ENCODE results near the gene MXI1. TPM values are rescaled to one million over a fixed set of nuclear protein-coding genes. Genes with fewer than 3 reads are reported as not detected.
A peak's percentile ranks its signal among the peaks of the same experiment; 100 is the strongest.

Gene MXI1
- total RNA-seq, 1 experiment from 2014 or later, result 12.1 TPM

DNA sequence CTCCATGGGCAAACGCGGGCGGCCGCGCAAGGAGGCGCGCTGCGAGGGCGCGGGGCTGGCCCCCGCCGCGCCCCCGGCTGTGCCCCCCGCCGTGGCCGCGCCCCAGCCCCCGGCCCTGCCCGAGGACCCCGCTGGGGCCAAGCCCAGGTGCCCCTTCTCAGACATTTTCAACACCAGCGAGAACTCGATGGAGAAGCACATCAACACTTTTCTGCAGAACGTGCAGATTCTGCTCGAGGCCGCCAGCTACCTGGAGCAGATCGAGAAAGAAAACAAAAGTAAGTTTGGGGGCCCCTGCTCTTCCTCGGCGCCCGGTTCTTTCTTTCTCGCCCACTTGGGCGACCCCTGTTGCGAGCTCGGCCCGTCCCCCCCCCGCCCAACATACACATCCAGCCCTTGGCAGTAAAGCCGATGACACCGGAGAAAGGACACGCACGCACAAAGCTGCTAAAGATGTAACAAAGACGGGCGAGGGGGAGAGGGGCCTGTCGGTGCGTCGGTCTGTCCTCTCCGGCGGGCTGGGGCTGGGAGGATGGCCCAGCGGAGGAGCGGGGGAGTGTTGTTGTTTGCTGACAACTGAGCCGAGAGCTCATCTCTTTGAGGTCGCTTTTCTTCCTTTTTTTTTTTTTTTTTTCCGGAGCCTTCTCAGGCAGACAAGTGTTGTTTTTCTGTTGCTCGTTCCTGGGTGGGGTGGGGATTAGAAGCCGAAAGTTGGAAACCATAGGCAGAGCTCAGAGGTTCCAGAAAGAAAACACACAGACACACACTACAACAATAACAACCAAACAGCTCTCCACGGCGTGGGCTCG, 604 bp downstream of the MXI1 start:
- intact Hi-C loops (cut with micrococcal nuclease; ENCODE audit: unreplicated experiment) (loop anchor here (5.0 kb wide), 2 partner anchors 69 to 71 kb away; no protein-coding TSS in a partner anchor), in situ Hi-C loops (cut with HindIII; ENCODE audit: low pct_unique_long_range_greater_than_20kb, low sequenced_read_pairs) (no loop called here)
- no peaks in the 10 kb centered on the region for H3K9me3 ChIP-seq (ENCODE audit: control insufficient read depth, insufficient read depth, low read depth, low read length)
- ChIA-PET CTCF (interaction anchor here (0.6 to 1.1 kb wide), 4 partner anchors 31 to 473 kb away, joined by 3 to 7 read pairs (median 5); no protein-coding TSS in a partner anchor), POLR2A (interaction anchor here (0.6 kb wide), 3 partner anchors 41 to 294 kb away, joined by 5 to 12 read pairs (median 5); no protein-coding TSS in a partner anchor)
- peaks cover 2% of the 10 kb centered on the region; the same call in 1 of the 2 replicates for H3K27me3 ChIP-seq (ENCODE audit: control insufficient read depth, insufficient read depth, low read length)
- no peak overlapping the region for H3K27ac ChIP-seq (ENCODE audit: low read length)
- BruUV-seq (replicated peaks), result no TSS peak
- peak overlapping the region; percentile 70 to 82 for H3K4me3 ChIP-seq (ENCODE audit: low read depth in 2 of 2, low read length in 2 of 2)
- H3K4me1 ChIP-seq (ENCODE audit: control insufficient read depth, insufficient read depth, low read length), result peaks cover 4% of the 10 kb centered on the region; the same call in 1 of the 2 replicates
- DNase-seq (ENCODE audit: low read depth, low spot score), result no peak
- no peaks in the 10 kb centered on the region; the same call in 1 of the 2 replicates for H3K36me3 ChIP-seq (ENCODE audit: control insufficient read depth, insufficient read depth, low read length)
- TF ChIP-seq TCF7L2 (IDR thresholded peaks at IDR 0.05; ENCODE audit: low read depth, low read length) (no peak), POLR2AphosphoS5 (IDR thresholded peaks at IDR 0.05; ENCODE audit: low read depth, low read length) (no peak), SIN3A (IDR thresholded peaks at IDR 0.05; ENCODE audit: borderline replicate concordance, insufficient read depth, low read depth, low read length) (no peak; the same call in 1 of the 2 replicates)
- TF ChIP-seq, protein P1, sequence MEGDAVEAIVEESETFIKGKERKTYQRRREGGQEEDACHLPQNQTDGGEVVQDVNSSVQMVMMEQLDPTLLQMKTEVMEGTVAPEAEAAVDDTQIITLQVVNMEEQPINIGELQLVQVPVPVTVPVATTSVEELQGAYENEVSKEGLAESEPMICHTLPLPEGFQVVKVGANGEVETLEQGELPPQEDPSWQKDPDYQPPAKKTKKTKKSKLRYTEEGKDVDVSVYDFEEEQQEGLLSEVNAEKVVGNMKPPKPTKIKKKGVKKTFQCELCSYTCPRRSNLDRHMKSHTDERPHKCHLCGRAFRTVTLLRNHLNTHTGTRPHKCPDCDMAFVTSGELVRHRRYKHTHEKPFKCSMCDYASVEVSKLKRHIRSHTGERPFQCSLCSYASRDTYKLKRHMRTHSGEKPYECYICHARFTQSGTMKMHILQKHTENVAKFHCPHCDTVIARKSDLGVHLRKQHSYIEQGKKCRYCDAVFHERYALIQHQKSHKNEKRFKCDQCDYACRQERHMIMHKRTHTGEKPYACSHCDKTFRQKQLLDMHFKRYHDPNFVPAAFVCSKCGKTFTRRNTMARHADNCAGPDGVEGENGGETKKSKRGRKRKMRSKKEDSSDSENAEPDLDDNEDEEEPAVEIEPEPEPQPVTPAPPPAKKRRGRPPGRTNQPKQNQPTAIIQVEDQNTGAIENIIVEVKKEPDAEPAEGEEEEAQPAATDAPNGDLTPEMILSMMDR (IDR thresholded peaks at IDR 0.05), result no peak
- TF ChIP-seq, protein P2, sequence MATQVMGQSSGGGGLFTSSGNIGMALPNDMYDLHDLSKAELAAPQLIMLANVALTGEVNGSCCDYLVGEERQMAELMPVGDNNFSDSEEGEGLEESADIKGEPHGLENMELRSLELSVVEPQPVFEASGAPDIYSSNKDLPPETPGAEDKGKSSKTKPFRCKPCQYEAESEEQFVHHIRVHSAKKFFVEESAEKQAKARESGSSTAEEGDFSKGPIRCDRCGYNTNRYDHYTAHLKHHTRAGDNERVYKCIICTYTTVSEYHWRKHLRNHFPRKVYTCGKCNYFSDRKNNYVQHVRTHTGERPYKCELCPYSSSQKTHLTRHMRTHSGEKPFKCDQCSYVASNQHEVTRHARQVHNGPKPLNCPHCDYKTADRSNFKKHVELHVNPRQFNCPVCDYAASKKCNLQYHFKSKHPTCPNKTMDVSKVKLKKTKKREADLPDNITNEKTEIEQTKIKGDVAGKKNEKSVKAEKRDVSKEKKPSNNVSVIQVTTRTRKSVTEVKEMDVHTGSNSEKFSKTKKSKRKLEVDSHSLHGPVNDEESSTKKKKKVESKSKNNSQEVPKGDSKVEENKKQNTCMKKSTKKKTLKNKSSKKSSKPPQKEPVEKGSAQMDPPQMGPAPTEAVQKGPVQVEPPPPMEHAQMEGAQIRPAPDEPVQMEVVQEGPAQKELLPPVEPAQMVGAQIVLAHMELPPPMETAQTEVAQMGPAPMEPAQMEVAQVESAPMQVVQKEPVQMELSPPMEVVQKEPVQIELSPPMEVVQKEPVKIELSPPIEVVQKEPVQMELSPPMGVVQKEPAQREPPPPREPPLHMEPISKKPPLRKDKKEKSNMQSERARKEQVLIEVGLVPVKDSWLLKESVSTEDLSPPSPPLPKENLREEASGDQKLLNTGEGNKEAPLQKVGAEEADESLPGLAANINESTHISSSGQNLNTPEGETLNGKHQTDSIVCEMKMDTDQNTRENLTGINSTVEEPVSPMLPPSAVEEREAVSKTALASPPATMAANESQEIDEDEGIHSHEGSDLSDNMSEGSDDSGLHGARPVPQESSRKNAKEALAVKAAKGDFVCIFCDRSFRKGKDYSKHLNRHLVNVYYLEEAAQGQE (IDR thresholded peaks at IDR 0.05; ENCODE audit: insufficient read depth in 1 of 2, low read depth in 2 of 2, low read length in 1 of 2), result no peak
- peak; percentile 20; the same call in 1 of the 2 replicates for ATAC-seq

DNA sequence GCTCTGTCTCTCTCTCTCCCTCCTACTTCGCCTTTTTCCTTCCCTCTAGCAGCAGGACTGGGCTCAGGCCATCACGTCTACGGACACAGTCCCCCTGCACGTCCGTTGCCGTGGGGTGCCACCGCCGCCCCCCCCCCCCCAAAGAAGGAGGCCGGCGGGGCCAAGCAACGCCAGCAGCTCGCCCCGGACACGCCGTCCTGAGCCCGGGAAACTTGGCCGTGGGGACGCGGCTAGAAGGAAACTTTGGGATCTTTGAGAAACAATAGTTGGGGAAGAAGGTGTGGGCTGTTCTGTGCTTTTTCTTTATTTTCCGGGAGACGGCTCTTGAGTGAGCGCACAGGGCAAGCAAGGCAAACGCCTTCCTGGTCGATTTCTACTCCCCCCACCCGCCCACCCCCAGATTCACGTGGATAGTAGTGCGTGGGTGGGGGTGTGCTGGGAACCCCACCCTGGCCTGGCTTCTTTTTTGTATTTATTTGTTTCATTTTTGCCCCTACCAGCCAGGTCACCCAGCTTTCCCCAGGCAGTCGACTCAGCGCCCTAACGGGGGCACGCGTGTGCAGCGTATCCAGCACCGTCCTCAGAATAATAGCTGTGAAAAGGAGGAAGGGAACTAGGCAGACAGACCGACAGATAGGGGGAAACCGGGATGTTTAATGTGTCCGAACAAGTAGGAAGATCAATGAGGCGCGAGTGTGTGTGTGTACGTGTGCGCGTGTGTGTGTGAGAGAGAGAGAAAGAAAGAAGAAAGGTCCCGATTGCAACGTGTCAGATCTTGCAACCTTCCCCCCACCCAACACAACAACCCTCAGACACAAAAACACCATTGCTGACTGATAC, 1.4 kb downstream of the MXI1 start:
- H3K9me3 ChIP-seq (ENCODE audit: control insufficient read depth, insufficient read depth, low read depth, low read length), result no peaks in the 10 kb centered on the region
- peaks cover 2% of the 10 kb centered on the region; the same call in 1 of the 2 replicates for H3K27me3 ChIP-seq (ENCODE audit: control insufficient read depth, insufficient read depth, low read length)
- ATAC-seq (peak; percentile 35), DNase-seq (ENCODE audit: low read depth, low spot score) (no peak)
- no peak for TF ChIP-seq POLR2AphosphoS5 (IDR thresholded peaks at IDR 0.05; ENCODE audit: low read depth, low read length)
- TF ChIP-seq TCF7L2 (IDR thresholded peaks at IDR 0.05; ENCODE audit: low read depth, low read length), result peak; percentile 79
- no peak; the same call in 1 of the 2 replicates for TF ChIP-seq SIN3A (IDR thresholded peaks at IDR 0.05; ENCODE audit: borderline replicate concordance, insufficient read depth, low read depth, low read length)
- TF ChIP-seq, protein P2 (IDR thresholded peaks at IDR 0.05; ENCODE audit: insufficient read depth in 1 of 2, low read depth in 2 of 2, low read length in 1 of 2), result no peak
- TF ChIP-seq, protein P1 (IDR thresholded peaks at IDR 0.05), result peak; percentile 40; the same call in 1 of the 2 replicates
- intact Hi-C loops (cut with micrococcal nuclease; ENCODE audit: unreplicated experiment) (loop anchor here (5.0 kb wide), 2 partner anchors 68 to 72 kb away; no protein-coding TSS in a partner anchor), in situ Hi-C loops (cut with HindIII; ENCODE audit: low pct_unique_long_range_greater_than_20kb, low sequenced_read_pairs) (no loop called here)
- peak overlapping the region; percentile 70 to 82 for H3K4me3 ChIP-seq (ENCODE audit: low read depth in 2 of 2, low read length in 2 of 2)
- CTCF ChIA-PET, result interaction anchor here (0.6 to 1.1 kb wide), 3 partner anchors 32 to 290 kb away, joined by 3 to 10 read pairs (median 7); no protein-coding TSS in a partner anchor
- POLR2A ChIA-PET, result interaction anchor here (0.6 kb wide), 3 partner anchors 16 to 295 kb away, joined by 3 to 12 read pairs (median 5); no protein-coding TSS in a partner anchor
- no peaks in the 10 kb centered on the region; the same call in 1 of the 2 replicates for H3K36me3 ChIP-seq (ENCODE audit: control insufficient read depth, insufficient read depth, low read length)
- H3K27ac ChIP-seq (ENCODE audit: low read length), result no peak overlapping the region
- peaks cover 4% of the 10 kb centered on the region; the same call in 1 of the 2 replicates for H3K4me1 ChIP-seq (ENCODE audit: control insufficient read depth, insufficient read depth, low read length)
- BruUV-seq (replicated peaks), result no TSS peak
